Ovary (tissue), 9 donors: ENCODE results near the gene GABRB2. TPM values are rescaled to one million over a fixed set of nuclear protein-coding genes. Genes with fewer than 3 reads are reported as not detected.
A peak's percentile ranks its signal among the peaks of the same experiment; 100 is the strongest.

ENCODE experiments used
- DNase-seq, 5 donors: peaks; one replicate each; pipeline ENCODE4 v3.0.0-alpha.2; 2019 to 2020
- H3K27ac ChIP-seq, 2 donors: fragments of 200-600 bp; one replicate each; pipeline versions ENCODE4 v1.5.1 to v1.8.0; 2019 to 2022
- H3K27me3 ChIP-seq: fragments of 200-600 bp; one replicate; pipeline ENCODE4 v1.8.0; 2022
- H3K36me3 ChIP-seq: fragments of 200-600 bp; sonication (generic); one replicate; pipeline ENCODE4 v1.5.1; 2019
- H3K4me1 ChIP-seq: one replicate; pipeline ENCODE4 v1.8.1; 2013; ENCODE audit warnings: mild to moderate bottlenecking, moderate library complexity; ENCODE audit not compliant: insufficient read depth
- H3K4me3 ChIP-seq: fragments of 200-600 bp; sonication (generic); one replicate; pipeline ENCODE4 v1.5.1; 2017
- H3K9me3 ChIP-seq, 2 donors: fragments of 200-600 bp in 1 of 2; sonication (generic) in 1 of 2; one replicate each; pipeline versions ENCODE4 v1.5.1 to v1.8.1; 2013 to 2019; ENCODE audit warnings: mild to moderate bottlenecking in 1 of 2, moderate library complexity in 1 of 2
- EP300 ChIP-seq: sonication (generic); formaldehyde crosslinking; IDR thresholded peaks from one replicate; pipeline ENCODE4 v1.6.1; 2017; ENCODE audit warnings: antibody characterized with exemption
- POLR2A ChIP-seq: fragments of 450-650 bp; IDR thresholded peaks from one replicate; pipeline ENCODE4 v1.6.1; 2017; ENCODE audit warnings: antibody characterized with exemption, mild to moderate bottlenecking, moderate library complexity
- WGBS, 3 donors: extraction: QIAGEN DNeasy Blood & Tissue Kit in 1 of 3; methylation state at CpG; one replicate each; pipeline versions ENCODE4 v1.1.5 to v1.1.7; 2013 to 2017; 5-methylcytosine and 5-hydroxymethylcytosine counted together
- intact Hi-C, 4 donors: fragments of 100-400 bp; cut with DNase I; formaldehyde crosslinking; loops; one replicate each; pipeline versions ENCODE4 v1.11.0 to v1.15.1; 2022 to 2023
- polyA plus RNA-seq, 2 donors: library from polyadenylated mRNA; stranded (reverse); fragments of 200-250 nt in 1 of 2; fragments of 350-450 nt in 1 of 2; fragmentation: Illumina TruSeq in 1 of 2; extraction: RNeasy Lipid Tissue Mini Kit (QIAGEN cat#74804) in 1 of 2; gene quantifications; one replicate each; pipeline ENCODE4 v1.2.3, GENCODE V29; 2013 to 2014
- total RNA-seq, 7 donors: library from RNA; depleted of rRNA in 2 of 7; stranded (reverse); fragments of >200 nt in 2 of 7; fragmentation: NEBNext Ultra II Directional in 3 of 7; extraction: Animal tissue kit (Norgen Biotek cat#: 25700) in 3 of 7; gene quantifications; one replicate each; pipeline versions ENCODE4 v1.1.0 to v1.2.4, GENCODE V29; 2016 to 2023
- TF ChIP-seq, protein P1 (sequence below), 3 donors: fragments of 450-650 bp in 2 of 3; fragments of 200-600 bp in 1 of 3; IDR thresholded peaks; one replicate each; pipeline versions ENCODE4 v1.5.1 to v1.8.0; 2016 to 2022; ENCODE audit warnings: antibody characterized with exemption in 3 of 3, mild to moderate bottlenecking in 1 of 3
- donor health status: DM: no; HTN: no; CAD: no; lungs with moderate emphysema.
- donor health status: DM: no; HTN: no; CAD: no.
- donor health status: Bipolar disorder and iron deficiency.
- donor health status: DM: yes; HTN: yes; CAD: no.
- donor health status: DM: no; HTN: no; CAD: no.
- donor health status: DM: yes; HTN: yes; CAD: no.

Gene GABRB2
- total and polyA plus RNA-seq, 9 donors: under 0.01 to 3.1 (median 0.26) TPM; not detected in 1

DNA sequence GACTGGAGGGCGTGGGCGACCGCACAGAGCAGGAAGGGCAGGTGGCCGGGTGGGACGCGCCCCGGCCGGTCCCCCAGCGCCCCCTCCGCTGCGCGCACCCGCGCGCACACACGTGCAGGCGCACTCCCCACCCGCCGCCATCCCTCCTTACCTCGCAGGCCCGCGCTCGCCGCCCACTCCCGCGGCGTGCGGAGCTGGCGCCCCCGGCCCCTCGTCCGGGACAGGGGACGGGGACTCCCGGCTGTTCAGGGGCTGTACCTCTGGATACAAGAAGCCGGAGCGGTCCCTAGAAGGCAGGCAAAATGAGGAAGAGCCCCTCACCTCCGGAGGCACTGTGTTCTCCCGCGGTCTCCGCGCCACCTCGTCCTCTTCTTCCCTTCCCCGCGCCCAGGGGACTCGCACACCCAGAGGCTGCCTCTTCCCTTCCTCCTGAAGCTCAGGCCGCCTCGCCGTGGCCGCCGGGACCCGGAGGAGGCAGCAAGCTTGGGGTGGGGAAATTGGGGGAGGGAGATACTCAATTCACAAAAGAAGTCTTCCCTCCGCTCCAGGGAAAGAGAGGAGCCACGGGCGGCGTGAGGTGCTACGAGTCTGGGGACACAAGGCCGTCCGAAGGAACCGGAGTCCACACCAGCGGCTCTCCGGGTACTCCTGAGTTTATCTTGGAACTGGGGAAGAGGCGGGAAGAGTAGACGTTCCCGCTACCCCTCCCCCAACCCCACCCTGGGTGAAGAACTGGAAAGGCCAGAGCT lies 1.4 kb upstream of the GABRB2 start:
- intact Hi-C loops: no loop called here
- peak in 1 of 5 donors; percentile 10 for DNase-seq
- WGBS, 3 donors: 1% methylated on average over 64 of the region's 64 CpGs
- H3K27me3 ChIP-seq: no peaks in the 10 kb centered on the region
- H3K27ac ChIP-seq: no peak overlapping the region
- H3K4me3 ChIP-seq: peak overlapping the region; percentile 22
- no peaks in the 10 kb centered on the region for H3K9me3 ChIP-seq
- H3K36me3 ChIP-seq: no peaks in the 10 kb centered on the region
- H3K4me1 ChIP-seq: peaks cover 1% of the 10 kb centered on the region
- TF ChIP-seq EP300 (no peak), POLR2A (no peak)
- TF ChIP-seq, protein P1, sequence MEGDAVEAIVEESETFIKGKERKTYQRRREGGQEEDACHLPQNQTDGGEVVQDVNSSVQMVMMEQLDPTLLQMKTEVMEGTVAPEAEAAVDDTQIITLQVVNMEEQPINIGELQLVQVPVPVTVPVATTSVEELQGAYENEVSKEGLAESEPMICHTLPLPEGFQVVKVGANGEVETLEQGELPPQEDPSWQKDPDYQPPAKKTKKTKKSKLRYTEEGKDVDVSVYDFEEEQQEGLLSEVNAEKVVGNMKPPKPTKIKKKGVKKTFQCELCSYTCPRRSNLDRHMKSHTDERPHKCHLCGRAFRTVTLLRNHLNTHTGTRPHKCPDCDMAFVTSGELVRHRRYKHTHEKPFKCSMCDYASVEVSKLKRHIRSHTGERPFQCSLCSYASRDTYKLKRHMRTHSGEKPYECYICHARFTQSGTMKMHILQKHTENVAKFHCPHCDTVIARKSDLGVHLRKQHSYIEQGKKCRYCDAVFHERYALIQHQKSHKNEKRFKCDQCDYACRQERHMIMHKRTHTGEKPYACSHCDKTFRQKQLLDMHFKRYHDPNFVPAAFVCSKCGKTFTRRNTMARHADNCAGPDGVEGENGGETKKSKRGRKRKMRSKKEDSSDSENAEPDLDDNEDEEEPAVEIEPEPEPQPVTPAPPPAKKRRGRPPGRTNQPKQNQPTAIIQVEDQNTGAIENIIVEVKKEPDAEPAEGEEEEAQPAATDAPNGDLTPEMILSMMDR (IDR thresholded peaks at IDR 0.05): no peak

DNA sequence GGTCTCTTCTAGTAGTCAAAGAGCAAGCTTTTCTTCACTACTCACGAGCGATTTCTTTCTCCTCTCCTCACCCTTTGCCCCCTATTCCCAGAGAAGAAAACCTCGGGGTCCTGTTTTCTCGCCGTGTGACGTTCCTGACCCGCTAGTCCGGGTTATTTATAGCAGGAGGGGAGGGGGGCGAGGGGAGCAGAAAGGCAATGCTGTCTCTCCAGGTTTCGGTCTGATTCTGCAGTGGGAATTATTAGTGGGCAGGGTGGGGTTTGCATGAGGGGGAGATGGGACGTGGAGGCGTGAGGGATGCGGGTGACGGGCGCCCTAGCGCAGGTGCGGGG lies 847 bp upstream of the GABRB2 start:
- no peaks in the 10 kb centered on the region for H3K27me3 ChIP-seq
- H3K4me1 ChIP-seq: peaks cover 1% of the 10 kb centered on the region
- intact Hi-C loops: no loop called here
- no peak for DNase-seq
- H3K27ac ChIP-seq: no peak overlapping the region
- H3K4me3 ChIP-seq: peak overlapping the region; percentile 22
- TF ChIP-seq EP300 (no peak), POLR2A (no peak)
- TF ChIP-seq, protein P1 (IDR thresholded peaks at IDR 0.05): no peak
- WGBS, 3 donors: 0 to 1% (median 0%) methylated on average over 17 of the region's 17 CpGs
- no peaks in the 10 kb centered on the region for H3K9me3 ChIP-seq
- no peaks in the 10 kb centered on the region for H3K36me3 ChIP-seq

DNA sequence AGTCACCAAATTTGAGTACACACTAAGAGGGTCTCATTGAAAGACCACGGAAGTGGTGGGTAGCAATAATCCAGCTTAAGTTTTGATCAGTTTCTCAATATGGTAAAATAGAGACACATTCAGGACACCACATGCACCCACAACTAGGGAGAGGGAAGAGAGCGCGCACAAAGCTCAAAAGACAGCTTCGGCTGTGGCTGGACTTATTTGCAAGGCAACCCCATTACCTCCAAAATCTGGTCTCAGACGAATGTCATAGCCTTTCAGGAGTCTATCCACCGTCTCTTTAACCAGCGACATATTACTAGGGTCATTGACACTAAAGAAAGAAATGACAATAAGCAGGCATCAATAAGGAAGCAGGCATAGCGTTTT lies 443 bp downstream of the GABRB2 start:
- Histone ChIP-seq H3K27ac (no peak overlapping the region), H3K4me3 (no peak overlapping the region), H3K36me3 (no peaks in the 10 kb centered on the region), H3K4me1 (peaks cover 1% of the 10 kb centered on the region), H3K9me3 (peaks cover 0 to under 1% of the 10 kb centered on the region in 2 donors), H3K27me3 (no peaks in the 10 kb centered on the region)
- DNase-seq: no peak
- TF ChIP-seq EP300 (no peak), POLR2A (no peak)
- TF ChIP-seq, protein P1 (IDR thresholded peaks at IDR 0.05): no peak
- WGBS, 3 donors: 5 to 6% (median 6%) methylated on average over 8 of the region's 8 CpGs
- intact Hi-C loops: no loop called here

DNA sequence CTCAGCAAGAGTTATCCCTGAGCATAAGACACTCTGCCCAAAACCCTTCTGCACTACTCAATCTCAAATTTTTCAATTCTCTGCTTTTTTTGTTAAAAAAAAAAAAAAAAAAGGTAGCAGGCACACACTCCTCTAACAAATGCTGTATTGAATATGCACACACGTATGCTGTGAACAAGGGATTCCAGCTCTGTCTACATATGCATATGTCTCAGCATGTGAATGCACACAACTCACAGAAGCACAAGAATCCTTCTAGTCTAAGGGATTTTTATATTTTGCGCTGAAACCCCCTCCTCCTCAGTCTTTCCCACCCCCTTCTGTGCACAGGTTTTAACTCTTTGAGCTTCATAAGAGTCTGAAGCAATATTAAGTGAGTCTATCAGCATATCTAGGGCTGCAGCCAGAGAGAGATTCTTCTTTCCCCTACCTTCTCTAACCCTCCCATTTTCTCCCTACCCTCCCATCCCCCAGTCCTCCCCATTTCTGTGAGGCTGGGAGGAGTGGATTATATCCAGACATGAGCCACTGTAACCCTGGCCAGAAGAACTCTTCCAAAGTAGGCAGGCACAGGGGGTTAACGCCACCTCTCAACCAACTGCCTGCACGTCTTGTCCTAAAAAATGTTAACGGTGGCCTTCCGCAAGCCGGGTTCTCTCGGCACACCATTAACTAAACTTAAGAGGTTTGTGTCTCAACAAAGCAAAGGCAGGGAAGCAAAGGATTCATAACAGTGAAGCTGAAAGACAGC lies 1.0 kb downstream of the GABRB2 start:
- intact Hi-C loops: no loop called here
- Histone ChIP-seq H3K27ac (no peak overlapping the region), H3K9me3 (peaks cover 0 to 5% of the 10 kb centered on the region in 2 donors), H3K27me3 (no peaks in the 10 kb centered on the region), H3K4me1 (peaks cover 1% of the 10 kb centered on the region), H3K36me3 (no peaks in the 10 kb centered on the region), H3K4me3 (no peak overlapping the region)
- DNase-seq: no peak
- 8 to 12% (median 11%) methylated on average over 8 of the region's 8 CpGs for WGBS, 3 donors
- TF ChIP-seq POLR2A (no peak), EP300 (no peak)
- TF ChIP-seq, protein P1 (IDR thresholded peaks at IDR 0.05): no peak
